ENCODE results near the gene SUPT3H.

The SUPT3H gene

DNA sequence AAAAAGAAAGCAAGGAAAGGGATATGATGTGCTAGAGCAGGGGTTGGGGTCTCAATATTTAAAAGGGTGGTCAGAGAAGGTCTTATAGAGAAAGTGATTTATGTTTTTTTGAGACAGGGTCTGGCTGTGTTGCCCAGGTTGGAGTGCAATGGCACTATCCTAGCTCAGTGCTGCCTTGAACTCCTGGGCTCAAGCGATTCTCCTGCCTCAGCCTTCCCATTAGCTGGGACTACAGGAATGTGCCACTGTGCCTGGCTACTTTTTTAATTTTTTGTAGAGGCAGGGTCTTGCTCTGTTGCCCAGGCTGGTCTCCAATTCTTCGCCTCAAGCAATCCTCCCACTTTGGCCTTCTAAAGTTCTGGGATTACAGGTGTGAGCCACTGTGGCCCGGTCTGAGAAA, 557.0 kb downstream of the SUPT3H start:
- no peak for DNase-seq

DNA sequence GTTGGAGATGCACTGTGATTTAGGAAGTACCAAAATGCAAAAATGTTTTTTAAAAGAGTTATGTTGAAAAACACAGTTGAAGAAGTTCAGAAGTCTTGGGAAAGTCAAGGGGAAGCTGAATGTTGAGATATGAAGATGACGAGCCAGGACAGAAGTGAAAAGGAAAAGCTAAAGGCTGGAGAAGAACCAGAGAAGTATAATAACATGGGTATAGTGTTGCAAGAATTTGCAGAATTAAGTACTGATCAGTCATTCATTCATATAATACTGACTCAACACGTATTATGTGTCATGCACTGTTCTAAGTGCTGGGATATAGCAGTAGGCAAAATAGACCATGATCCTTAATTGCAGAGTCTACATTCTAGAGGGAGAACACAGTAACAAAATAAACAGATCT, 557.4 kb downstream of the SUPT3H start:
- DNase-seq = no peak

DNA sequence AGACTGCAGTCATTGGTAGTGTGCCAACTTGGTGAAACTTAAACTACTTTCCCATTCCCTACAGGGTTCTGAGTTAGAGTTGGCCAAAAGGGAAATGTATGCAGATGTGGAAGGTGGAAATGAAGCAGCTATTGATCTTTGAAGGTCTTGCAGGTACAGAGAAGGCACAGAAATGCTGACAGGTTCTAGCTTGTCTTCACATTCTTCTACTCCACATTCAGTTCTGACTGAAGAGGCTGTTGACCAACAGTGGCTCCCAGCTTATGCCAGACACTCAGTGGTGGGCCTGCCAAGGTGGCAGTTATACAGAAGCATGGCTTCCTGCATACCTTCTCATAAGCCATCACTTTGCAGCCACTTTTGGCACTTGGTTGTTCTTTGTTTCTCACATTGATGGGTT, 566.3 kb downstream of the SUPT3H start:
- DNase-seq = no peak

- DNase-seq = no peak
These were observed 568.5 kb downstream of the SUPT3H start for GRCh38 chr6:44809258-44809657.

GRCh38 chr6:44808148-44808547, 569.6 kb downstream of the SUPT3H start:
- DNase-seq = no peak

- no peak for DNase-seq
These were observed 571.1 kb downstream of the SUPT3H start for GRCh38 chr6:44806656-44807055.

DNA sequence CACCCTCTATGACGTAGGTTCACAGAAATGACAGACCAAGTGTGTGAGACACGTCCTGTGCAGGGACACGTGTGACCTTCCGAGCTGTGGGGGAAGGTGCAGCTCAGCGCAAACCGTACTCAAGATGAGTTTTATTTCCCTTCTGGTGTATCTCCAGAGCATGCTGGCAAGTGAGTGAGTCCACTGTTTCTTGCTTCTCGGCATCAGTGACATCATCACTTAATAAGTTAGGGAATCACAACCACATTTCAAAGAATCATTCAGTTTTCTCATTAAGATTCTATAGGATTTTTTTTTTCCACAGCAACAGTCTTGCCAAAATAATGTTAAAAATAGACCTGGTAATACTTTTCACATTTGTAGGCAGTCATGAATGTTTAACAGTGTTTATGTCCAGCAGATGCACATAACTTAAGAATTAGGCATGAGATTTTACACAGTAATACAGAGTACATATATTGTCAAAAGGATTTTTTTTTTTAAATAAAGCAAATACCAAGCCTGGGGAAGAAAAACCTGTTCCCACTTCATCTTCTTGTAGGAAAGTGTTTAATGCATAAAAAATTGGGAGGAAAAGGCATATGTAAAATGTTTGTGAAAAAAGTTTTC, 572.4 kb downstream of the SUPT3H start:
- DNase-seq = no peak

GRCh38 chr6:44804546-44805159, 573.1 kb downstream of the SUPT3H start:
- DNase-seq = no peak

DNA sequence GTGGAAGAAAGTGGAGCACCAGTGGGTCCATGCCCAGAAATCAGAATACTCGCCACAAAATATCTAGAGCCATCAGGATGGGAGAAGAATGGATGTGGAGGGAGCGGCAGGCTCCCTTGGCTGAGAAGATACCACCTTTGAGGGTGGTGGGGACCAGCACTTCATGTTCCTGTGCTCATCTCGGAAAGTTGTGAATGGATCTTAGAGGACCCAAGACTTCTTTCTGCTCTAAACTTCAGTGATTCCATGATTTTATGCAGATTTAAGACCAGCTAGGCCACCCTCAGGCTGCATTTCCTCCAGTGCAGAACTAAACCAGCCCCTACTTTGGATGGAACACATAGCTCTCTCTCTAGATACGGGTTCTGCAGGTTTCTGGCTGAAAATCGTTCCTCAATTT, 573.7 kb downstream of the SUPT3H start:
- DNase-seq = no peak

- no peak for DNase-seq
These were observed 576.7 kb downstream of the SUPT3H start for GRCh38 chr6:44800784-44801592.

DNA sequence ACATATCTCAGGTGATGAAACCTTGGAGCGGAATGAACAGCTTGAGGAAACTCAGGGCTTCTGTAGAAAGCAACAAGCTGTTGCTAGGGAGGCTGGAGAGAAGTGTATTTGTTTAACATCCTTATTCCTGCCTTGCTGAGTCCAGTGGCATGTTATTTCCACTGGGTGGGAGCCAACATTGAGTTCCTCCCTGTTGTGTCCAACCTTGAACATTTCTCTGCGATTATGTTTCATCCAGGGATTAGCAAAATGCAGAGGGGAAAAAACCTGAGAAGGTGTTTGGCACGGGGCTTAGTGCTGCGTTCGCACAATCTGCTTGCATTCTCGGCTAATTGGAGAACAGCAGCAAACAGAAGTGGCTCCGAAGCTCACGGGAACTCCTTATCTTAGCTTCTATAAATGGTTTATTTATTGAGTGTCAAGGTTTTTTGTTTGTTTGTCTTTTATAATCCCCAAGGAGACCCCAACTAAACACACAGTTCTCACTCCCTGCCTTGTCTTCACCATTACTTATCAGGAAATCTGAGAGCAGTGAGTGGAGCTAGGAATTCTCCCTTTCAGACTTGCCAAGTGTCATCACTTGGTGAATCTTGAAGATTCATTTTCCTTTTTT, 577.5 kb downstream of the SUPT3H start:
- DNase-seq = no peak

GRCh38 chr6:44797746-44798145, 580.0 kb downstream of the SUPT3H start:
- DNase-seq = no peak

GRCh38 chr6:44795326-44795725, 582.4 kb downstream of the SUPT3H start:
- DNase-seq = no peak

- no peak for DNase-seq
These were observed 587.9 kb downstream of the SUPT3H start for GRCh38 chr6:44789806-44790205.

GRCh38 chr6:44789061-44789460, 588.7 kb downstream of the SUPT3H start:
- no peak for DNase-seq

GRCh38 chr6:44788387-44788981, 589.2 kb downstream of the SUPT3H start:
- DNase-seq = no peak

GRCh38 chr6:44787254-44787834, 590.4 kb downstream of the SUPT3H start:
- DNase-seq = no peak

DNA sequence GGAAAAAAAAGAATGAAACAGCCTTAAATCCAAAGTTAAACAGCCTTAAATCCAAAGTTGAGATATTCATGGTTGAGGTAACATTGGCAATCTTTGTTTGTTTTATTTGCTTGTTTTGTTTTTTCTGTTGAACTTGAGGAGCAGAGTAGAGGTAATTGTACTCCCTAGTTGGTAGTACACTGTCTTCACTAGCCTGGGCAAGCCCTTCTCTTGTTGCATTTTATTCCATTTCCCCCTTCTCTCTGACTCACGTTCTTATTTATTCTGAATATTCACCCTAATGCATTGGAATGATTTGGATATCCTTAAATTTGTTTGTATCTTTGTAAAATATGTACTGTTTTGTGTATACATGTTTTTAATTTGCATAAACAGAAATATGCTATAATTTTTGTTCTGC, 592.6 kb downstream of the SUPT3H start:
- no peak for DNase-seq

- DNase-seq = no peak
These were observed 593.5 kb downstream of the SUPT3H start for GRCh38 chr6:44784195-44784594.

- no peak for DNase-seq
These were observed 594.8 kb downstream of the SUPT3H start for GRCh38 chr6:44782892-44783291.

DNA sequence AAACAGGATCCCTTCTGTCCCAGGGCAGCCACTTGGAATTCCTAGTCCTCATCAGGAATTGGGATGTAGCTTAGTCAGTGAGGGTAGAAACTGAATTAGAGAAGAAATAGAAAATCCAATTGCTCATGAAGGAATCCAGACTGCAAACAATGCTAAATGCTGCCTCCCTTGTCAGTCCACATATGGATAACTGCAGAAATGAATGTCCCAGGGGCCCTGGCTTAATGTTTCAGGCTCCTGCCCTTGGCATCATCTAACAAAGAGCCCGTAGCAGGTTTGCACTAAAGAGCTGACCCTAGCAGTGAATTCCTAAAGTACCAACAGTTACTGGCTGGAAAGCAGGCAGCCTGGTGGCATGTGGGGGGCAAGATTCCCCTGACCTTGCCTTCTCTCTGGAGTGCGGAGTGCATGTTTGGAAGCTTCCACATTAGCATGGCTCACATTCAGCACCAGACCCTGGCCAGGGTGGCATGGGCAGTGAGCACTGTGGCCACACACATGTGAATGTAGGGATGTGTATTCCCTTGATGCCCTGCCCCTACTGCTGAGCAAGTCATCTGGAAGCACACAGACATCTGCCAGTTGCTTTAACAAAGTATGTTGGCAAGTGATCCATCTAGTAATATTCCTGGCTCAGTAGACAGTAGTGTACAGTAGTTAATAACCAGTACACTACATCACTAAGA, 595.7 kb downstream of the SUPT3H start:
- no peak for DNase-seq

- no peak for DNase-seq
These were observed 597.6 kb downstream of the SUPT3H start for GRCh38 chr6:44780161-44780560.

All from SHP77 treated with DMSO at 0.1 percent for 48 hours (cell line).